ENCODE measurements around the gene CAPG. TPM values are rescaled to one million over a fixed set of nuclear protein-coding genes. Genes with fewer than 3 reads are reported as not detected.
"Not testable (repeated sequence)": the region's sequence is repeated elsewhere in the genome, so short reads cannot be mapped to it uniquely, and the experiment has no call there.

Gene CAPG
- total and polyA plus RNA-seq, 2 donors, result 118 to 190 TPM

DNA sequence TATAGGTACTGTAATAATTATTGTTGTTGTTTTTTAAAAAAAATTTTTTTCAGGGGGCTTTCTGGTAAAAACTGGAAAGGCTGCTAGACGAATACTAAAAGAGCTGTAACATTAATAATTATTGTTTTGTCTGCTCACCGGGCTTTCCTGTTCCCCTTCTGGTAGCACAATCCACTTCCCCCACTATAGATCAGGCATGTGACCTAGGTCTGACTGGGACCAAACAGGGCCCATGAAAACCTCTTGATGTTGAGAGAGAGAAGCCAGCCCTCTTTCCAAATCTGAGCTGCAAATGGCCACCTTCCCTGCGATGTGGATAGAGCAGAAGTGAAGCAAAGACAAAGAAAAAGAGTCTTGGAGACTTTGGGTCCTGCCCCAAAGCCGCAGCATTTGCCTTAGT lies 31.7 kb upstream of the CAPG start:
- no peak overlapping the region for H3K4me3 ChIP-seq (ENCODE audit: low read length in 2 of 2)
- no peaks in the 10 kb centered on the region for H3K36me3 ChIP-seq (ENCODE audit: control insufficient read depth in 2 of 2, insufficient read depth in 2 of 2, low read length in 1 of 2)
- H3K4me1 ChIP-seq (ENCODE audit: control insufficient read depth in 2 of 2, insufficient read depth in 2 of 2, low read length in 2 of 2), result peaks cover 10 to 20% of the 10 kb centered on the region in 2 donors
- no peak overlapping the region for H3K27ac ChIP-seq (ENCODE audit: low read depth in 1 of 2, low read length in 1 of 2)
- no peaks in the 10 kb centered on the region for H3K9me3 ChIP-seq (ENCODE audit: control insufficient read depth in 2 of 2, insufficient read depth in 1 of 2, low read length in 1 of 2)
- no peak for DNase-seq (ENCODE audit: low read depth in 6 of 9, low spot score in 9 of 9)
- no peaks in the 10 kb centered on the region for H3K27me3 ChIP-seq (ENCODE audit: control insufficient read depth in 2 of 2, insufficient read depth in 1 of 2, low read length in 1 of 2)
- 67% methylated on average over 4 of the region's 4 CpGs for WGBS

DNA sequence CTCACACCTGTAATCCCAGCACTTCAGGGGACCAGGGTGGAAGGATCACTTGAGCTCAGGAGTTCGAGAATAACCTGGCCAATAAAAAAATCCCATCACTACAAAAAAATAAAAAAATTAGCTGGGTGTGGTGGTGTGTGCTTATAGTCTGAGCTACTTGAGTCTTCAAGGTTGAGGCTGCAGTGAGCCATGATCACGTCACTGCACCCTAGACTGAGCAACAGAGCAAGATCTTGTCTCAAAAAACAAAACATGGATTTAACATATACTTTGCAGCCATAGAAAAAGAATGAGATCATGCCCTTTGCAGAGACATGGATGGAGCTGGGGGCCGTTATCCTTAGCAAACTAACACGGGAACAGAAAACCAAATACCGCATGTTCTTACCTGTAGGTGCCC lies 30.6 kb upstream of the CAPG start:
- 97% methylated on average over 5 of the region's 5 CpGs for WGBS
- Histone ChIP-seq H3K4me3 (ENCODE audit: low read length in 2 of 2) (no peak overlapping the region), H3K9me3 (ENCODE audit: control insufficient read depth in 2 of 2, insufficient read depth in 1 of 2, low read length in 1 of 2) (no peaks in the 10 kb centered on the region), H3K4me1 (ENCODE audit: control insufficient read depth in 2 of 2, insufficient read depth in 2 of 2, low read length in 2 of 2) (peaks cover 18 to 31% of the 10 kb centered on the region in 2 donors), H3K27me3 (ENCODE audit: control insufficient read depth in 2 of 2, insufficient read depth in 1 of 2, low read length in 1 of 2) (no peaks in the 10 kb centered on the region), H3K27ac (ENCODE audit: low read depth in 1 of 2, low read length in 1 of 2) (no peak overlapping the region), H3K36me3 (ENCODE audit: control insufficient read depth in 2 of 2, insufficient read depth in 2 of 2, low read length in 1 of 2) (no peaks in the 10 kb centered on the region)
- DNase-seq (ENCODE audit: low read depth in 6 of 9, low spot score in 9 of 9), result no peak

DNA sequence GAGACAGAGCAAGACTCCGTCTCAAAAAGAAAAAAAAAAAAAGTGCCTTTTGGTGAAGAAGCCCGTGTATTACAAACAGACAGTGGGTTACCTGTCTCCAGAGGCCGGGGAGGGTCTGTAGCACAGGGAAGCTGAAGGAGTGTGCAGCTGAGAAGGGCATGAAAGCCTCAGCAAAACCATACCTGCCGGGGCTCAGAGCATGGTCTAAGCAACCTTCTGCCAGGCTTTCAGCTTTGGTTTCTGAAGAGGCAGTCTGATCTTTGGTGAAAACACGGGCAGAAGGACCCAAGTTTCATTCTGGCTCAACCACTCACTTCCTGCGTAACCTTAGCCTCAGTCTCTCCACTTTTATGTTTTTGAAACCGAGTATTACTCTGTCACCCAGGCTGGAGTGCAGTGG lies 29.8 kb upstream of the CAPG start:
- 86% methylated on average over 7 of the region's 7 CpGs for whole genome bisulfite sequencing
- Histone ChIP-seq H3K4me3 (ENCODE audit: low read length in 2 of 2) (no peak overlapping the region), H3K9me3 (ENCODE audit: control insufficient read depth in 2 of 2, insufficient read depth in 1 of 2, low read length in 1 of 2) (no peaks in the 10 kb centered on the region), H3K4me1 (ENCODE audit: control insufficient read depth in 2 of 2, insufficient read depth in 2 of 2, low read length in 2 of 2) (peaks cover 24 to 38% of the 10 kb centered on the region in 2 donors), H3K36me3 (ENCODE audit: control insufficient read depth in 2 of 2, insufficient read depth in 2 of 2, low read length in 1 of 2) (no peaks in the 10 kb centered on the region), H3K27ac (ENCODE audit: low read depth in 1 of 2, low read length in 1 of 2) (peak overlapping the region in 1 of 2 donors; percentile 52), H3K27me3 (ENCODE audit: control insufficient read depth in 2 of 2, insufficient read depth in 1 of 2, low read length in 1 of 2) (no peaks in the 10 kb centered on the region)
- DNase-seq (ENCODE audit: low read depth in 6 of 9, low spot score in 9 of 9), result no peak

DNA sequence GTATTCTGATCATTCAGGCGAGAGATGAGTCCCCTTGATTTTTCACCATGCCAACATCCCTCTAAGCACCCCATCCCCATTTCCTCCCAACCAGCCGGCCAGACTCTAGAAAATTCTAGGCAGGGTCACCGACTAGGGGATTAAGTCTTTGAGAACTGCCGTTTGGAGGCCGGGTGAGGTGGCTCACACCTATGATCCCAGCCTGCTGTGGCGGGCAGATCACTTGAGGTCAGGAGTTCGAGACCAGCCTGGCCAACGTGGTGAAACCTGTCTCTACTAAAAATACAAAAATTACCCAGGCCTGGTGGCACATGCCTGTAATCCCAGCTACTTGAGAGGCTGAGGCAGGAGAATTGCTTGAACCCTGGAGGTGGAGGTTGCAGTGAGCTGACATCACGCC lies 29.4 kb upstream of the CAPG start:
- not testable (repeated sequence) for H3K9me3 ChIP-seq (ENCODE audit: control insufficient read depth in 2 of 2, insufficient read depth in 1 of 2, low read length in 1 of 2); H3K36me3 ChIP-seq (ENCODE audit: control insufficient read depth in 2 of 2, insufficient read depth in 2 of 2, low read length in 1 of 2); H3K4me3 ChIP-seq (ENCODE audit: low read length in 2 of 2); H3K27me3 ChIP-seq (ENCODE audit: control insufficient read depth in 2 of 2, insufficient read depth in 1 of 2, low read length in 1 of 2); DNase-seq (ENCODE audit: low read depth in 6 of 9, low spot score in 9 of 9)
- H3K4me1 ChIP-seq (ENCODE audit: control insufficient read depth in 2 of 2, insufficient read depth in 2 of 2, low read length in 2 of 2), result peaks cover 24 to 42% of the 10 kb centered on the region in 2 donors
- WGBS, result 98% methylated on average over 9 of the region's 9 CpGs
- peak overlapping the region in 1 of 2 donors; percentile 18 for H3K27ac ChIP-seq (ENCODE audit: low read depth in 1 of 2, low read length in 1 of 2)

DNA sequence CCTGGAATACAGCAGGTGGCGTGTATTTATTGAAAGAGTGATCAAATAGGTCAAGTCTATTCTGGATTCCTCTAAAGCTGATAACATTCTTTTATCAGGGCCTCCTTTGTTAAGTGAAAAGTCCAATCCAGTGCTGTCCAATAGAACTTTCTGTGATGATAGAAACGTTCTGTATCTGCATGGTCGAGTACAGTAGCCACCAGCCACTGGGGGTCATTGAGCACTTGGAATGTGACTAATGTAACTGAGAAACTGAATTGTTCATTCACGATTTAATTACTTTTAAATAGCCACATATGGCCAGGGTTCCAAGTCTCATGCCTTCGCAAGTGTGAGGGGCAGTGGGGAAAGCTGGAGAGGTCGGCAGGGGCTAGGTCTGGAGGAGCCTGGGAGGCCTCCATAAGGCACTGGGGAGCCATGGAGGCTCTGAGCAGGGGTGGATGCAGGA lies 28.9 kb upstream of the CAPG start:
- Histone ChIP-seq H3K4me1 (ENCODE audit: control insufficient read depth in 2 of 2, insufficient read depth in 2 of 2, low read length in 2 of 2) (peaks cover 24 to 46% of the 10 kb centered on the region in 2 donors), H3K36me3 (ENCODE audit: control insufficient read depth in 2 of 2, insufficient read depth in 2 of 2, low read length in 1 of 2) (no peaks in the 10 kb centered on the region), H3K9me3 (ENCODE audit: control insufficient read depth in 2 of 2, insufficient read depth in 1 of 2, low read length in 1 of 2) (no peaks in the 10 kb centered on the region), H3K4me3 (ENCODE audit: low read length in 2 of 2) (no peak overlapping the region), H3K27me3 (ENCODE audit: control insufficient read depth in 2 of 2, insufficient read depth in 1 of 2, low read length in 1 of 2) (no peaks in the 10 kb centered on the region), H3K27ac (ENCODE audit: low read depth in 1 of 2, low read length in 1 of 2) (no peak overlapping the region)
- 98% methylated on average over 6 of the region's 6 CpGs for WGBS
- no peak for DNase-seq (ENCODE audit: low read depth in 6 of 9, low spot score in 9 of 9)

DNA sequence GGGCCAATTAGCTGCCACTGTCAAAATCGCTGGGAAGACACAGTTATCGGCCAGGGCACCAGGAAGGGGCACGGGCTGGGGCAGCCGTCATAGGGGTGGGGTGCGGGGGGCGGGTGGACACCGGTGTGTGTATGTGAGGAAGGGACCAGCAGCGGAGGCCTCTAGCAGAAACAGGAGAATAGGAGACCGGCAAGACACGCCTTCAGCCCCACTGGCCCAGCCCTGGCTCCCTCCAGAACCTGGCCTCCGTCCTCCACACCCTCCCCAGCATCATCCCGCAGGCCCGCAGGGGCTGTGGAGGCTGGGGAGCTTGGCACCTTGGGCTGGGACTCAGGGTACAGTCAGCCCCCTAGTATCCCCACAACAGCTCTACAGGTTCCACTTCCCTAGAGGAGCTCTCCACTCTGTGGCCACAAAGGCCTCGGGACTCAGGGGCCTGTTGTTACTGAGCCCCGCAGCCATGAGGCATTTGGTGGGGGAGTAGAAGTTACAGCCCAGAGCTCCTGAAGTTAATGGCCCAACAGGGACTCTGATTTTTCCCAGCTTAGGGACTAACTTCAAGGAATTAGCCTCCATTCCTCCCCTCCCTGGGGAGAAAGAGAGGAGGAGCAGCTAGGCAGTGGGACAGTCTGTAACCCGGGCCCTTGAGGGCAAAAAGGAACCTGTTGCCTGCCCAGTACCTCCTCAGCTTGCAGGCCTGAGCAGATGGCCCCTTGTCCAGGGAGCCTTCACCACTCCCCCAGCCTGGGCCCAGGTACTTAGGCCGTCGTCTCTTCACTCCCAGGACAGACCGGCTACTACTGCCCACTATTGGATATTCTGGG lies 28.2 kb upstream of the CAPG start:
- WGBS, result 45% methylated on average over 19 of the region's 19 CpGs

DNA sequence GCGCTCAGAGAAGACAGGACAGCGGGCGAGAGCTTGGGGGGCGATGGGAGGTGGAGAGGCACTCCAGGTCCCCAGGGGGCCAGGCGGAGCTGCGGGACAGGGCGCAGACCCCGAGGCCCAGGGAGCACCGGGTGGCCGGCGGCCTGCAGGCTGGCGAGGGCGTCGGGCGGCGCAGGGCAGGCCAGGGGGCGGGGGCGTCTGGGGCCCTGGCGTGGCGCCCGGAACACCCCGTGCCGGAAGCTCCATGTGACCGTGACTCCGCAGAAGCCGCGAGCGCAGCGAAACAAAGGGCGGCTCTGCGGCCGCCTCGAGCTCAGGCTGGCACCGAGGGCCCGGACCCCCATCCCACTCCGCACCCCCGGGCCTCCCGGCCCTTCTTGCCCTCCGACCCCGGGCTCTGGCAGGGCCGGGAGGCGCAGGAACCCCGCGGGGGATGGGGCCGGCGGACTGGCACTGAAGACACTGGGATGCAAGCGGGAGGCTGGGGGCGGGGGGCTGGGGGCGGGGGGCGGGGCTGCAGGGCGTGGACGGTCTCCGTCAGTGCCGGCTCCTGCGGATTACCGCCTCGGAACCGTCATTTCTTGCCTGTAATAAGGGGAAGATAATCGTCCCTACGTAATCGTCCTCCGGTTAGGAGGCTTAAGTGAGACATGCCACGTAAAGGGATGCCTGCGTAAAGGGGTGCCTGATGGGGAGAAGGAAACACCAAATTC lies 27.5 kb upstream of the CAPG start:
- DNase-seq (ENCODE audit: low read depth in 6 of 9, low spot score in 9 of 9), result peak in 5 of 9 donors; percentile 42 to 80 (median 62)
- 4% methylated on average over 64 of the region's 64 CpGs for WGBS
- H3K4me3 ChIP-seq (ENCODE audit: low read length in 2 of 2), result peak overlapping the region; percentile 47 to 57

More for the DNA sequence above, 28.2 kb upstream of the CAPG start:
- DNase-seq (ENCODE audit: low read depth in 6 of 9, low spot score in 9 of 9), result no peak
- Histone ChIP-seq H3K4me3 (ENCODE audit: low read length in 2 of 2) (peak overlapping the region; percentile 47 to 57), H3K4me1 (ENCODE audit: control insufficient read depth in 2 of 2, insufficient read depth in 2 of 2, low read length in 2 of 2) (peaks cover 24 to 47% of the 10 kb centered on the region in 2 donors), H3K36me3 (ENCODE audit: control insufficient read depth in 2 of 2, insufficient read depth in 2 of 2, low read length in 1 of 2) (no peaks in the 10 kb centered on the region), H3K27me3 (ENCODE audit: control insufficient read depth in 2 of 2, insufficient read depth in 1 of 2, low read length in 1 of 2) (no peaks in the 10 kb centered on the region), H3K27ac (ENCODE audit: low read depth in 1 of 2, low read length in 1 of 2) (peak overlapping the region; percentile 62 to 84), H3K9me3 (ENCODE audit: control insufficient read depth in 2 of 2, insufficient read depth in 1 of 2, low read length in 1 of 2) (no peaks in the 10 kb centered on the region)

DNA sequence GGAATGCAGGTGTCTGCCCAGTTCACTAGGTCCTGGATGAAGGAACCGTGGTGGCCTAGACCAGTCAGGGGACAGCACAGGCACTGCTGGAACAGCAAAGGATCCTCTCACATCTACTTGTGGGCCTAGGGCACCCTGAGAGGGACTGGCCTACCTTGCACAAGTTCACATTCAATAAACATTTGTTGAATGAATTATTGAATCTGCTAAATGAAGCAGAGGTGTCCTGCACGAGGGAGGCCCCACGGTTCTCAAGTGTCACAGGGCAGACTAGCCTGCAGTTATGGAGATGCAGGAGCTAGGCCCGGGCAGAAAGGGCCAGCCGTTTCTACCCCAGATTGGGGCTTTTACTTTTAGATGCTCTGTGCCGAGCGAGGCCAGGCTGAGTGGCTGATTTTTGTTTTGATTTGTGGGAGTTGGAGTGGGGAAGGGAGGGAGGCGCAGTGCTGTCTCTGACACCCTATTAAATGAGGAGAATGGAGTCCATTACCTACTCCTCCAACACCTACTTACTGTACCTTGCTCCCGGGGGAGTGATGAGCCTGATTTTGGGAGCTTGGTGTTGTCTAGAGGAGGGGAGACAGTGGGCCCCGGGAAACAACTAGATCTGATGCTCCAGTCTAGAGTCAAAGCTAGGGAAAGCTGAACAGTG lies 26.8 kb upstream of the CAPG start:
- no peak for DNase-seq (ENCODE audit: low read depth in 6 of 9, low spot score in 9 of 9)
- Histone ChIP-seq H3K9me3 (ENCODE audit: control insufficient read depth in 2 of 2, insufficient read depth in 1 of 2, low read length in 1 of 2) (no peaks in the 10 kb centered on the region), H3K4me1 (ENCODE audit: control insufficient read depth in 2 of 2, insufficient read depth in 2 of 2, low read length in 2 of 2) (peaks cover 24 to 47% of the 10 kb centered on the region in 2 donors), H3K36me3 (ENCODE audit: control insufficient read depth in 2 of 2, insufficient read depth in 2 of 2, low read length in 1 of 2) (no peaks in the 10 kb centered on the region), H3K27me3 (ENCODE audit: control insufficient read depth in 2 of 2, insufficient read depth in 1 of 2, low read length in 1 of 2) (no peaks in the 10 kb centered on the region), H3K4me3 (ENCODE audit: low read length in 2 of 2) (peak overlapping the region in 1 of 2 donors; percentile 57), H3K27ac (ENCODE audit: low read depth in 1 of 2, low read length in 1 of 2) (peak overlapping the region; percentile 32 to 79)
- 74% methylated on average over 10 of the region's 10 CpGs for WGBS

More for the DNA sequence above, 27.5 kb upstream of the CAPG start:
- H3K27ac ChIP-seq (ENCODE audit: low read depth in 1 of 2, low read length in 1 of 2), result peak overlapping the region; percentile 62 to 79
- H3K36me3 ChIP-seq (ENCODE audit: control insufficient read depth in 2 of 2, insufficient read depth in 2 of 2, low read length in 1 of 2), result no peaks in the 10 kb centered on the region
- peaks cover 24 to 47% of the 10 kb centered on the region in 2 donors for H3K4me1 ChIP-seq (ENCODE audit: control insufficient read depth in 2 of 2, insufficient read depth in 2 of 2, low read length in 2 of 2)
- no peaks in the 10 kb centered on the region for H3K9me3 ChIP-seq (ENCODE audit: control insufficient read depth in 2 of 2, insufficient read depth in 1 of 2, low read length in 1 of 2)
- no peaks in the 10 kb centered on the region for H3K27me3 ChIP-seq (ENCODE audit: control insufficient read depth in 2 of 2, insufficient read depth in 1 of 2, low read length in 1 of 2)

Measured in thymus (tissue), 11 donors.